Mucosa of rectum (tissue), 2 donors: ENCODE measurements around the gene CARD11.

ENCODE experiments used
- H3K27ac ChIP-seq, 2 donors: one replicate each; pipeline ENCODE4 v1.7.0; 2013; ENCODE audit warnings: inconsistent platforms in 2 of 2, low read depth in 2 of 2, low read length in 2 of 2
- H3K27me3 ChIP-seq, 2 donors: one replicate each; pipeline ENCODE4 v1.7.0; 2013; ENCODE audit warnings: low read length in 2 of 2; ENCODE audit not compliant: control insufficient read depth in 2 of 2, insufficient read depth in 2 of 2
- H3K36me3 ChIP-seq, 2 donors: one replicate each; pipeline ENCODE4 v1.7.0; 2013; ENCODE audit warnings: low read length in 2 of 2; ENCODE audit not compliant: control insufficient read depth in 2 of 2, insufficient read depth in 2 of 2
- H3K4me1 ChIP-seq, 2 donors: one replicate each; pipeline ENCODE4 v1.7.0; 2013; ENCODE audit warnings: low read length in 2 of 2, mild to moderate bottlenecking in 1 of 2; ENCODE audit not compliant: control insufficient read depth in 2 of 2, insufficient read depth in 2 of 2
- H3K4me3 ChIP-seq, 2 donors: one replicate each; pipeline ENCODE4 v1.7.0; 2013; ENCODE audit warnings: low read length in 2 of 2
- H3K9ac ChIP-seq, 2 donors: one replicate each; pipeline ENCODE4 v1.7.0; 2013; ENCODE audit warnings: low read length in 2 of 2, low read depth in 1 of 2, mild to moderate bottlenecking in 1 of 2
- H3K9me3 ChIP-seq, 2 donors: one replicate each; pipeline ENCODE4 v1.7.0; 2013; ENCODE audit warnings: low read length in 2 of 2; ENCODE audit not compliant: control insufficient read depth in 2 of 2
- donor health status: healthy.
- donor health status: Normal muscosa, but diverticular disease.

Gene CARD11

DNA sequence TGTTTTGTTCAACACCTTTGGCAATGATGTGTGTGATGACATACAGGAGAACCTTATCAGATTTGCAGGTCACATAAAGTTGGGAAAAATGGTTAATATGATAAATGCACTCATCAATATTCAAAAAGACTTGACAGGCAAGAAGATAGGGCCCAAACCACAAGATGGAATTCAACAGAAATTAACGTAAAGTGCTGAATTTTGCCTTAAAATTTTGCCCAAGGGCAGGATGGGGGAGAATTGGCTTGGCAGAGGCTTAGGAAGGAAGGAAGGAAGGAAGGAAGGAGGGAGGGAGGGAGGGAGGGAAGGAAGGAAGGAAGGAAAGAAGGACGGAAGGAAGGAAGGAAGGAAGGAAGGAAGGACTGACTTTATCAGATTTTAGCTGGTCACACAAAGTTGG is 35.3 kb downstream of the CARD11 start:
- no peaks in the 10 kb centered on the region for H3K9me3 ChIP-seq
- H3K4me3 ChIP-seq, result no peak overlapping the region
- H3K36me3 ChIP-seq, result no peaks in the 10 kb centered on the region
- no peak overlapping the region for H3K9ac ChIP-seq
- H3K27ac ChIP-seq, result no peak overlapping the region
- H3K4me1 ChIP-seq, result no peaks in the 10 kb centered on the region
- no peaks in the 10 kb centered on the region for H3K27me3 ChIP-seq

DNA sequence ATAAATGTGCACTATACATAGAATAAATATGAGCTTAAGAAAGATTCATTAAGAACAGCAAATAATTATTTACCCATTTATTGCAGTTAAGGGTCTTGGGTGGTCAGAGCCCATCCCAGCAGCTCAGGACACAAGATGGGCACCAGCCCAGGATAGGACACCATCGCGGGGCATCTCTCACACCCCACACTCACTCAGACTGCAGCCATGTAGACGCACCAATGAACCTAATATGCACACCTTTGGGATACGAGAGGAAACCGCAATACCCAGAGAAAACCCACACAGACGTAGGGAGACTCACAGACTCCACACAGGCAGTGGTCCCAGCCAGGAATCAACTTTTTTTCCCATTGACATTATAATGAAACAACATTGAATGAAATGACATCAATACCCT is 36.0 kb downstream of the CARD11 start:
- Histone ChIP-seq H3K27ac (no peak overlapping the region), H3K9ac (no peak overlapping the region), H3K36me3 (no peaks in the 10 kb centered on the region), H3K4me1 (no peaks in the 10 kb centered on the region), H3K9me3 (no peaks in the 10 kb centered on the region), H3K27me3 (no peaks in the 10 kb centered on the region), H3K4me3 (no peak overlapping the region)

DNA sequence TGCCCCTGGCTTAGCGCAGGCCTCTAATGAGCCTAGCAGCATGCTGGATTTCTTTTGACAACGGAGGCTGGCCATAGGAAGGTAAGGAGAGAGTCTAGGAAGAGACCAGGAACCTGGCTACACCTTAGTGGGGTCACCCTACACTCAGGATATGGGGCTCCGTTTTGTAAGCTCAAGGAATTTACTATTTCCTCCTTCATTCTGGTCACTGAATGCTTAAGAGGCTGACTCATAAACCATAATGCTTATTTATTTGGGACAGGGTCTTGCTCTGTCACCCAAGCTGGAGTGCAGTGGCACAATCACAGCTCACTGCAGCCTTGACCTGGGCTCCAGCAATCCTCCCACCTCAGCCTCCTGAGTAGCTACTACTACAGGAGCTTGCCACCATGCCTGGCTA is 38.4 kb downstream of the CARD11 start:
- H3K4me3 ChIP-seq, result no peak overlapping the region
- no peak overlapping the region for H3K9ac ChIP-seq
- no peaks in the 10 kb centered on the region for H3K9me3 ChIP-seq
- no peaks in the 10 kb centered on the region for H3K4me1 ChIP-seq
- no peaks in the 10 kb centered on the region for H3K27me3 ChIP-seq
- H3K27ac ChIP-seq, result no peak overlapping the region
- no peaks in the 10 kb centered on the region for H3K36me3 ChIP-seq

DNA sequence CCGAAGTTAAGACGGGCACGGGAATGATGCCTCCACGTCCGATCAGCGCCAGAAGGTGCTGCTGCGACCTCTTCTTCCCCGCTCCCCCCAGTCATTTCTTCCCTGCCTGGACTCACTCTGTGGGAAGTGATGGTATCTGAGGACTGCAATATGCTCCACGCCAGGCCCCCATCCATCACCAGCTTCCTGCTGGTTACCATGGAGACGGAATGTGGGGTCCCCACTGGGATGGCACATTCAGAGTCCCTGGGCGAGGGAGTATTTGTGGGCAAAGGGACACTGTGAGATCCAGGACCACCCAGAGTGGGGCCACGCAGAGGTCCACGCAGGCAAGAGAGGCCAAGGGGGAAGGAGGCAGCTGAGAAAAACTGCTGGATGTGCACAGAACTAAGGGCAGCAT is 39.7 kb downstream of the CARD11 start:
- Histone ChIP-seq H3K36me3 (no peaks in the 10 kb centered on the region), H3K9ac (no peak overlapping the region), H3K9me3 (no peaks in the 10 kb centered on the region), H3K4me3 (no peak overlapping the region), H3K4me1 (peaks cover 0 to 3% of the 10 kb centered on the region in 2 donors), H3K27ac (no peak overlapping the region), H3K27me3 (no peaks in the 10 kb centered on the region)

DNA sequence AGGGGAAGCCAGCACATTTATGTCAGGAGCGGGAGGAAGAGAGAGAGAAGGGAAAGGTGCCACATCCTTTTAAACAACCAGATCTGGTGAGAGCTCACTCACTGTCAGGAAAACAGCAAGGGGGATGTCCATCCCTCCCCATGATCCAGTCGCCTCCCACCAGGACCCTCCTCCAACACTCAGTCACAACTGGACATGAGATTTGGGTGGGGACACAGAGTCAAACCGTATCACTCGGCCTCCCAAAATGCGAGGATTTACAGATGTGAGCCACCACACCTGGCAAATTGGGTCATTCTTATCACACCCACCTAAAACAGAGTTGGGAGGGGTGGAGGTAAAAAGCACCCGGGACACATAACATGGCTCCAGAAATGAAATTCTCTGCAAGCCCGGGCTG is 41.0 kb downstream of the CARD11 start:
- Histone ChIP-seq H3K27ac (no peak overlapping the region), H3K4me1 (peaks cover 0 to 4% of the 10 kb centered on the region in 2 donors), H3K36me3 (no peaks in the 10 kb centered on the region), H3K27me3 (no peaks in the 10 kb centered on the region), H3K4me3 (no peak overlapping the region), H3K9ac (no peak overlapping the region), H3K9me3 (no peaks in the 10 kb centered on the region)

DNA sequence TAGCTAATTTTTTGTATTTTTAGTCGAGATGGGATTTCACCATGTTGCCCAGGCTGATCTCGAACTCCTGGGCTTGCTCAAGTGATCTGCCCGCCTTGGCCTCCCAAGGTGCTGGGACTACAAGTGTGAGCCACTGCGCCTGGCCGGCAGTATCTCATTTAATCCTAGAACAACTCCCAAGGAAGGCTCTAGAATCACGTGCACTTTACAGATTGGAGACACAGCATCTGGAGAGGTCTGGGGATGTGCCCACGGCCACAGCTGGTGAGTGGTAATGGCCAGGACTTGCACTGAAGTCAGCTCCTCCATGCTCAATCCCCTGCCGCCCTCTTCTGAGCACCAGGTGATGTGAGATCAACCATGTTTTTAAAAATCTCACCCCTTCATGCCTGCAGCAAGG is 43.1 kb downstream of the CARD11 start:
- Histone ChIP-seq H3K36me3 (no peaks in the 10 kb centered on the region), H3K4me3 (no peak overlapping the region), H3K9ac (no peak overlapping the region), H3K9me3 (no peaks in the 10 kb centered on the region), H3K4me1 (peaks cover 0 to 4% of the 10 kb centered on the region in 2 donors), H3K27me3 (no peaks in the 10 kb centered on the region), H3K27ac (no peak overlapping the region)

DNA sequence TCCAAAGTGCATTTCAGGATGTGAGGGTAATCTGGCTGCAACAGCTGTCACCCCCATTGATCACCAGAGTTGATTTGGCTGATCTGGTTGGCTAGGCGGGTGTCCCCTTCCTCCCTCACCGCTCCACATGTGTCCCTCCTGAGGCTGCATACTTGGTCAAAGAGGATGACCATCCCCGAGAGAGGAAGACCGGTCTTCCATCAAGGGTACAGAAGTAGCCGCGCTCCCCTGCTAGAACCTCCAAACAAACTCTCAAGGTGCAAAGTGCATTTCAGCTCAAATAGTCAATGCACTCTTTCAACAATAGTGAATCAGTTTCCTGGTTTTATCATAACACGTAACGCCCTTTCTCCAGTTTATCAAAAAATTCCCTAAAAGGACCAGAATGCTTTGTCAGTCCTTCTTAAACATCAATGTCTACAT is 44.6 kb downstream of the CARD11 start:
- no peak overlapping the region for H3K9ac ChIP-seq
- H3K27me3 ChIP-seq, result no peaks in the 10 kb centered on the region
- H3K27ac ChIP-seq, result no peak overlapping the region
- no peaks in the 10 kb centered on the region for H3K9me3 ChIP-seq
- H3K4me3 ChIP-seq, result no peak overlapping the region
- no peaks in the 10 kb centered on the region for H3K36me3 ChIP-seq
- peaks cover 0 to 4% of the 10 kb centered on the region in 2 donors for H3K4me1 ChIP-seq

DNA sequence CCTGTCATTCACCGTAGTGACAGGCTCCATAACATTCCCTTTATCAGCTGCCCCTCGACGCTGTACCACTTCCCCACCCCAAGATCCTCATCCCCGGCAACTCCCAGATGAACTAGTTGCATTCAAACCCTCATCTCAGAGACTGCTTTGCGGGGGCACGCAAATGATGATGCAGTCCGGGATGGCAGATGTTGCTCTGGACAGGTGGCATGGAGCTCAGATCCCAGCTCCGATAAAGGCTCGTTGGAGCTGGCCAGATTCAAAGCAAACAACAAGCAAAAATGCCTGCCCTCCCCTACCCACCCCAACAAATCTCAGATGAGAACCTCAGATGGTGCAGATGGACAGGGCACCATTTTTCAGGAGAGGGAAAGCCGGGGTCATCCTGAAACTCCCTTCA is 46.7 kb downstream of the CARD11 start:
- Histone ChIP-seq H3K4me3 (no peak overlapping the region), H3K9ac (no peak overlapping the region), H3K36me3 (no peaks in the 10 kb centered on the region), H3K27ac (no peak overlapping the region), H3K4me1 (peaks cover 0 to 4% of the 10 kb centered on the region in 2 donors), H3K27me3 (no peaks in the 10 kb centered on the region), H3K9me3 (no peaks in the 10 kb centered on the region)

DNA sequence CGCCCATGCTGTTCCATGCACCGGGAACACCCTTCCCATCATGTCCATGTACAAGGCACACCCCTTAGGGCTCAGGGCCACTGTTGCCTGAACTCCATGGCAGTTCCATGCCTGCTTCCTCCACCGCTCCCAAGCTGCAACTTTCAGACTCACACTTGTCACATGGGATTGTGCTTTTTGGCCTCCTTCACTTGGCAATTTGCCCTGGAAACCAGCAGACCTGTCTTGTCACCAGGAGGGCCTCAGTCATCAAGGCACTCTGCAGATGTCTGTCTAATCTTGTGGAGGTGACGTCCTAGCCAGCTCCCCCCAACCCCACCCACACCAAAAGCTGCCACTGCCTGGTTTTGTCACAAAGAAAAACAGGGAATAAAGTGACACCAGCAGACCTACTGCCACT is 47.5 kb downstream of the CARD11 start:
- H3K9me3 ChIP-seq, result no peaks in the 10 kb centered on the region
- no peaks in the 10 kb centered on the region for H3K27me3 ChIP-seq
- H3K9ac ChIP-seq, result no peak overlapping the region
- peaks cover 0 to 4% of the 10 kb centered on the region in 2 donors for H3K4me1 ChIP-seq
- no peak overlapping the region for H3K4me3 ChIP-seq
- no peak overlapping the region for H3K27ac ChIP-seq
- no peaks in the 10 kb centered on the region for H3K36me3 ChIP-seq

DNA sequence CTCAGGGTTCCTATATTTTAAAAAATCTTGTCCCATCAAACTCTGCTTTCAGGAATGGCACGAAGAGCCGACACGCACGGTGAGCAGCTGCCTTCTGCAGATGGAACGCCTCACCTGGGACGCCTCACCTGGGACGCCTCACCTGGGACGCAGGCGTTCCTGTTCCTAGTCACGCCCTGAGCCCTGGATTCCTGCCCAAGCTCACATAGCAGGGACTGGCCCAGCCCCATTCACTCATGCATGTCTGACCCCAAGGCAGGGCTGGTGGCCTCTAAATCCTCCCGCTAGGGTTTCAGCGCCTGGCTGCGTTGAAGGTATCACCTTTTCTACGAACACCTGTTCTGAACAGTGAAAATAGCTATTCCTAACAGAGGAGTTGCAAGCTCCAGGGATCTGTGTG is 49.8 kb downstream of the CARD11 start:
- H3K9ac ChIP-seq, result no peak overlapping the region
- H3K27me3 ChIP-seq, result no peaks in the 10 kb centered on the region
- peaks cover 0 to under 1% of the 10 kb centered on the region in 2 donors for H3K4me1 ChIP-seq
- H3K4me3 ChIP-seq, result no peak overlapping the region
- H3K27ac ChIP-seq, result no peak overlapping the region
- no peaks in the 10 kb centered on the region for H3K36me3 ChIP-seq
- H3K9me3 ChIP-seq, result no peaks in the 10 kb centered on the region

DNA sequence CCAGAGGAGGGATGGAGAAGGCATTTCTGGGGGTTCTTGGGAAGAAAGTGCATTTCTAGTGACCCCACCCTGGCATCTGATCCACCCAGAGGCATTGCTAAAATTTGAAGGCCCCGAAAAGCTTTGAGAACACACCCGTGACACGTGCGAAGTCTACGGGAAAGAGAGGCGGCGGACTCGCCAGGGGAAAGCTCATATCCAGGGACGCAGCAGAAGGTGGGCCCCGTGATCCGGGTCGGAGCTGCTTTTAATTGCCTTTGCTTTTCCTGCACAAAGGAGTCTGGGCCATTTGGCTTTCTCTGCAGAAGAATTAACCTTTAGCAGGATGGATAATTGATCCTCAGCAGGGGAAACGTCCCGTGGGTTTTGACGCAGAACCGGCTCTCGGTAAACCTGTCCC is 50.3 kb downstream of the CARD11 start:
- H3K36me3 ChIP-seq, result no peaks in the 10 kb centered on the region
- H3K27ac ChIP-seq, result no peak overlapping the region
- no peak overlapping the region for H3K4me3 ChIP-seq
- no peaks in the 10 kb centered on the region for H3K4me1 ChIP-seq
- no peaks in the 10 kb centered on the region for H3K9me3 ChIP-seq
- H3K9ac ChIP-seq, result no peak overlapping the region
- no peaks in the 10 kb centered on the region for H3K27me3 ChIP-seq
